HepG2 (cell line): Measurements from ENCODE around the gene PYGB. TPM values are rescaled to one million over a fixed set of nuclear protein-coding genes. Genes with fewer than 3 reads are reported as not detected.

Source experiments
- ATAC-seq: fragments of 200-7000 bp; cut with Tn5 transposase; 3 replicates; pipeline ENCODE4 v1.9.1; 2020; ENCODE audit warnings: mild to moderate bottlenecking, moderate library complexity
- BruUV-seq: library from RNA; stranded (reverse); fragments of 400-500 nt; replicated peaks from 2 replicates; lab custom pipeline; 2021; lab: Mats Ljungman, UMichigan
- CTCF ChIA-PET: fragments of 300-600 bp; formaldehyde crosslinking; extraction: SDS; loops from one replicate; lab custom pipeline; 2021; ENCODE audit warnings: low total read pairs, inconsistent platforms, low intra/inter-chr PET ratio; lab: Yijun Ruan, JAX
- POLR2A ChIA-PET: fragments of 350-600 bp; sonication (Branson Sonifier 250); formaldehyde crosslinking; loops from one replicate; lab custom pipeline; 2020; ENCODE audit warnings: antibody characterized with exemption, inconsistent platforms; lab: Yijun Ruan, JAX
- DNase-seq: peaks from one replicate; pipeline ENCODE4 v3.0.0-alpha.2; 2015; ENCODE audit warnings: low spot score
- FAIRE-seq: peaks from 3 replicates; lab custom pipeline; 2011; peaks lifted over from hg19 to GRCh38; lab: Jason Lieb, UNC
- H2AFZ ChIP-seq: one replicate; pipeline ENCODE4 v1.6.1; 2011; ENCODE audit warnings: low read length, inconsistent platforms
- H3K27ac ChIP-seq: fragments of 300-600 bp; 3 replicates; pipeline ENCODE4 v1.8.0; 2011; ENCODE audit warnings: mixed run types, mild to moderate bottlenecking, mixed read lengths, low read length, inconsistent platforms; ENCODE audit not compliant: insufficient read depth; ENCODE audit errors: extremely low read length
- H3K27me3 ChIP-seq, 2 experiments: fragments of 200-600 bp in 1 of 2; 2 replicates in 1 of 2; 3 replicates in 1 of 2; pipeline versions ENCODE4 v1.6.0 to v1.8.0; 2011; ENCODE audit warnings: low read length in 2 of 2, mild to moderate bottlenecking in 2 of 2, moderate library complexity in 2 of 2, inconsistent platforms in 1 of 2; ENCODE audit not compliant: insufficient read depth in 2 of 2, control insufficient read depth in 1 of 2
- H3K36me3 ChIP-seq, 2 experiments: fragments of 200-600 bp in 1 of 2; replicated peaks in 1 of 2; 2 replicates in 1 of 2; 3 replicates in 1 of 2; pipeline versions ENCODE4 v1.5.1 to v1.8.0; 2011; ENCODE audit warnings: low read length in 2 of 2, inconsistent platforms in 1 of 2; ENCODE audit not compliant: insufficient read depth in 2 of 2, control insufficient read depth in 1 of 2
- H3K4me1 ChIP-seq: 2 replicates; pipeline ENCODE4 v1.5.1; 2012; ENCODE audit warnings: low read length, inconsistent platforms; ENCODE audit not compliant: insufficient read depth
- H3K4me2 ChIP-seq: 2 replicates; pipeline ENCODE4 v1.6.0; 2011; ENCODE audit warnings: low read depth, low read length, inconsistent platforms
- H3K4me3 ChIP-seq, 3 experiments: fragments of 200-600 bp in 1 of 3; sonication (generic), shearing (Covaris generic) in 1 of 3; replicated peaks in 1 of 3; 2 replicates each; pipeline ENCODE4 v1.5.1; 2011 to 2016; ENCODE audit warnings: low read length in 3 of 3, inconsistent platforms in 2 of 3, low read depth in 2 of 3, mild to moderate bottlenecking in 2 of 3, control low read depth in 1 of 3, mixed read lengths in 1 of 3; ENCODE audit not compliant: insufficient read depth in 1 of 3
- H3K79me2 ChIP-seq: one replicate; pipeline ENCODE4 v1.6.1; 2011; ENCODE audit warnings: low read length, inconsistent platforms; ENCODE audit not compliant: insufficient read depth
- H3K9ac ChIP-seq: 2 replicates; pipeline ENCODE4 v1.6.0; 2011; ENCODE audit warnings: mild to moderate bottlenecking, low read depth, low read length, inconsistent platforms; ENCODE audit not compliant: insufficient read depth
- H3K9me3 ChIP-seq: 2 replicates; pipeline ENCODE4 v1.5.1; 2012; ENCODE audit warnings: mild to moderate bottlenecking, low read length
- H4K20me1 ChIP-seq: 2 replicates; pipeline ENCODE4 v1.6.0; 2011; ENCODE audit warnings: inconsistent platforms, mild to moderate bottlenecking, low read length, moderate library complexity; ENCODE audit not compliant: insufficient read depth
- ARID2 ChIP-seq: sonication (generic); formaldehyde crosslinking; IDR thresholded peaks from 2 replicates; pipeline ENCODE4 v1.8.1; 2022; ENCODE audit warnings: mild to moderate bottlenecking, missing genetic modification reagents, borderline replicate concordance
- BRF2 ChIP-seq: sonication (generic); formaldehyde crosslinking; IDR thresholded peaks from 2 replicates; pipeline ENCODE4 v1.8.1; 2022; ENCODE audit warnings: mild to moderate bottlenecking, missing genetic modification reagents
- DNMT3B ChIP-seq: conservative IDR thresholded peaks from 2 replicates; pipeline ENCODE4 v1.6.1; 2016; ENCODE audit warnings: missing biosample characterization, control low read depth
- FOSL1 ChIP-seq: sonication (generic); formaldehyde crosslinking; IDR thresholded peaks from 2 replicates; pipeline ENCODE4 v1.9.0; 2021; ENCODE audit warnings: missing genetic modification reagents, borderline replicate concordance
- HOXA9 ChIP-seq: sonication (generic); formaldehyde crosslinking; IDR thresholded peaks from 2 replicates; pipeline ENCODE4 v1.8.1; 2022; ENCODE audit warnings: missing genetic modification reagents, mild to moderate bottlenecking, moderate library complexity, borderline replicate concordance
- MAZ ChIP-seq, 2 experiments: sonication (generic) in 1 of 2; formaldehyde crosslinking in 1 of 2; IDR thresholded peaks; 2 replicates each; pipeline versions ENCODE4 v1.5.0 to v1.6.1; 2012 to 2020; ENCODE audit warnings: low read depth in 2 of 2, mild to moderate bottlenecking in 2 of 2, borderline replicate concordance in 1 of 2, improper control_type of control experiment in 1 of 2, low read length in 1 of 2, missing genetic modification reagents in 1 of 2, moderate library complexity in 1 of 2
- PATZ1 ChIP-seq: sonication (generic); formaldehyde crosslinking; IDR thresholded peaks from 2 replicates; pipeline ENCODE4 v1.4.0; 2020; ENCODE audit warnings: missing genetic modification reagents
- PHF5A ChIP-seq: IDR thresholded peaks from one replicate; pipeline ENCODE4 v1.6.1; 2018; ENCODE audit warnings: low read depth, missing genetic modification reagents; ENCODE audit not compliant: unreplicated experiment
- RXRB ChIP-seq: IDR thresholded peaks from 2 replicates; pipeline ENCODE4 v1.6.1; 2016; ENCODE audit warnings: borderline replicate concordance, missing genetic modification reagents, missing compliant biosample characterization
- SRY ChIP-seq: sonication (generic); formaldehyde crosslinking; IDR thresholded peaks from 2 replicates; pipeline ENCODE4 v1.8.0; 2022; ENCODE audit warnings: mild to moderate bottlenecking, missing genetic modification reagents
- TCF7L2 ChIP-seq: IDR thresholded peaks from 2 replicates; pipeline ENCODE4 v1.6.1; 2011; ENCODE audit warnings: mild to moderate bottlenecking, low read depth, low read length, moderate library complexity
- U2AF2 ChIP-seq: fragments of 200-400 bp; formaldehyde crosslinking; IDR thresholded peaks from 2 replicates; pipeline ENCODE4 v1.6.1; 2017; ENCODE audit warnings: low read depth, mild to moderate bottlenecking, low read length
- ZBTB8A ChIP-seq: sonication (generic); formaldehyde crosslinking; IDR thresholded peaks from 2 replicates; pipeline ENCODE4 v1.4.0; 2020; ENCODE audit warnings: mild to moderate bottlenecking, low read depth, missing genetic modification reagents, borderline replicate concordance
- ZMAT3 ChIP-seq: sonication (generic); formaldehyde crosslinking; conservative IDR thresholded peaks from 2 replicates; pipeline ENCODE4 v1.7.0; 2021; ENCODE audit warnings: missing genetic modification reagents
- ZNF224 ChIP-seq: sonication (generic); formaldehyde crosslinking; IDR thresholded peaks from 2 replicates; pipeline ENCODE4 v1.5.0; 2020; ENCODE audit warnings: mild to moderate bottlenecking, missing genetic modification reagents
- ZNF362 ChIP-seq: sonication (generic); formaldehyde crosslinking; IDR thresholded peaks from 2 replicates; pipeline ENCODE4 v1.4.0; 2020; ENCODE audit warnings: missing genetic modification reagents, mild to moderate bottlenecking, borderline replicate concordance
- ZNF556 ChIP-seq: sonication (generic); formaldehyde crosslinking; IDR thresholded peaks from 2 replicates; pipeline ENCODE4 v1.4.0; 2020; ENCODE audit warnings: mild to moderate bottlenecking, missing genetic modification reagents, borderline replicate concordance
- ZNF670 ChIP-seq: sonication (generic); formaldehyde crosslinking; IDR thresholded peaks from 2 replicates; pipeline ENCODE4 v1.8.0; 2022; ENCODE audit warnings: mild to moderate bottlenecking, missing genetic modification reagents, borderline replicate concordance
- WGBS: methylation state at CpG from one replicate; pipeline ENCODE4 v1.1.6; 2017; ENCODE audit warnings: low lambda C conversion rate; 5-methylcytosine and 5-hydroxymethylcytosine counted together
- in situ Hi-C: cut with HindIII; loops from 2 replicates; pipeline ENCODE4 v1.10.0; 2017; ENCODE audit warnings: low pct_unique_long_range_greater_than_20kb; ENCODE audit not compliant: extremely low pct_ligation_motif_present
- intact Hi-C: fragments of 100-400 bp; cut with micrococcal nuclease; formaldehyde crosslinking; loops from one replicate; pipeline ENCODE4 v1.10.0; 2022; ENCODE audit not compliant: unreplicated experiment
- polyA plus RNA-seq, 8 experiments: library from polyadenylated mRNA; depleted of rRNA in 3 of 8; stranded (reverse) in 7 of 8; unstranded in 1 of 8; fragments of >200 nt; fragmentation: Illumina TruSeq in 4 of 8; extraction: Trizol in 4 of 8; gene quantifications; 2 replicates each; pipeline versions ENCODE4 v1.2.1 to v1.2.3, GENCODE V29; 2011 to 2016; ENCODE audit warnings: low read depth in 4 of 8, missing spikeins in 1 of 8, mixed read lengths in 1 of 8; ENCODE audit not compliant: insufficient read depth in 1 of 8
- total RNA-seq, 5 experiments: library from RNA; depleted of rRNA; stranded (reverse); fragments of >200 nt; fragmentation: Illumina TruSeq; extraction: Trizol; gene quantifications; 2 replicates each; pipeline ENCODE4 v1.2.3, GENCODE V29; 2016; ENCODE audit warnings: low read depth in 1 of 5
- TF ChIP-seq, protein P1 (sequence below): IDR thresholded peaks from 2 replicates; pipeline ENCODE4 v1.6.1; 2016

The PYGB gene
- total and polyA plus RNA-seq, 2 of the 13 experiments (the other 11 are each of a cell fraction or from before 2014, with no cell fraction given), result 24.2 to 86.3 TPM

DNA sequence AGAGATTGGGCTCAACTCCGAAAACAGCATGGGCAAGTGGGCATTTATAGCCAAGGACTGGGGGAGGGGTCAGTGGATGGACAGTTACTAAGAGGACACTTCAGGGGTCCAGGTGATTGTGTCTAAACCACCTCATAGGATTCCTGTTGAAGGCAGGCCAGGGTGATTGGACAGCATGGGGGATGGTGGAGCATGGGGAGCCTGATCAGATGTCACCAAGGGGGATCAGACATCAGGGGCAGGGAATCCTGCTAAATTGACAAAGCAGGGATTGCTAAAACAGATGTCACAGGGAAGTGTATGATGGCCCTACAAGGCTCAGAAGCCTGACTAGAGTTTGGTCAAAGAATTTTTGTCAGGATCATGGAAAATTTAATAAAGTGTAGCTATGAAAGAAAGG, 2.4 kb upstream of the PYGB start:
- no peak overlapping the region for H3K9ac ChIP-seq
- intact Hi-C loops (no loop called here), in situ Hi-C loops (no loop called here)
- peaks cover 49% of the 10 kb centered on the region for H3K4me1 ChIP-seq
- DNase-seq (no peak), ATAC-seq (no peak), FAIRE-seq (no peak)
- no peaks in the 10 kb centered on the region for H4K20me1 ChIP-seq
- no peak overlapping the region for H3K27ac ChIP-seq
- ChIA-PET POLR2A (interaction anchor here (3.4 to 3.6 kb wide), 2 partner anchors 8 to 50 kb away, joined by 58 to 67 read pairs; partner anchors contain the start of gene ENTPD6), CTCF (no interaction called here)
- H3K79me2 ChIP-seq, result peaks cover 17% of the 10 kb centered on the region
- WGBS, result 75% methylated on average over 1 of the region's 1 CpG
- no peak overlapping the region for H2AFZ ChIP-seq
- peaks cover 1 to 20% of the 10 kb centered on the region in 2 experiments; a peak in 2 of 5 replicates for H3K27me3 ChIP-seq
- H3K9me3 ChIP-seq, result no peaks in the 10 kb centered on the region
- TF ChIP-seq PHF5A (CRISPR knock-in tag), result no peak
- no peak for TF ChIP-seq ZNF224 (CRISPR knock-in tag)
- TF ChIP-seq BRF2 (CRISPR knock-in tag), result no peak
- TF ChIP-seq U2AF2, result no peak
- TF ChIP-seq ZNF556 (CRISPR knock-in tag), result no peak
- TF ChIP-seq ZNF362 (CRISPR knock-in tag), result no peak
- no peak for TF ChIP-seq PATZ1 (CRISPR knock-in tag)
- TF ChIP-seq ZBTB8A (CRISPR knock-in tag), result no peak
- no peak for TF ChIP-seq HOXA9 (CRISPR knock-in tag)
- no peak for TF ChIP-seq TCF7L2
- TF ChIP-seq ZNF670 (CRISPR knock-in tag), result no peak
- TF ChIP-seq ARID2, result no peak
- TF ChIP-seq DNMT3B (CRISPR knock-in tag), result no peak
- no peak for TF ChIP-seq RXRB (CRISPR knock-in tag)
- no peak for TF ChIP-seq ZMAT3
- TF ChIP-seq SRY (CRISPR knock-in tag), result no peak
- TF ChIP-seq, protein P1, sequence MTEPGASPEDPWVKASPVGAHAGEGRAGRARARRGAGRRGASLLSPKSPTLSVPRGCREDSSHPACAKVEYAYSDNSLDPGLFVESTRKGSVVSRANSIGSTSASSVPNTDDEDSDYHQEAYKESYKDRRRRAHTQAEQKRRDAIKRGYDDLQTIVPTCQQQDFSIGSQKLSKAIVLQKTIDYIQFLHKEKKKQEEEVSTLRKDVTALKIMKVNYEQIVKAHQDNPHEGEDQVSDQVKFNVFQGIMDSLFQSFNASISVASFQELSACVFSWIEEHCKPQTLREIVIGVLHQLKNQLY, result no peak
- no peak for TF ChIP-seq FOSL1 (CRISPR knock-in tag)
- no peak for TF ChIP-seq MAZ (IDR thresholded peaks at IDR 0.05; ENCODE audit: borderline replicate concordance, low read depth, low read length)
- TF ChIP-seq MAZ (CRISPR knock-in tag; IDR thresholded peaks at IDR 0.05; ENCODE audit: low read depth), result no peak
- H3K4me3 ChIP-seq, result no peak overlapping the region
- no peak overlapping the region for H3K4me2 ChIP-seq
- no TSS peak for BruUV-seq
- H3K36me3 ChIP-seq, result no peaks in the 10 kb centered on the region
